Measurements from ENCODE around the gene HINFP.

DNA sequence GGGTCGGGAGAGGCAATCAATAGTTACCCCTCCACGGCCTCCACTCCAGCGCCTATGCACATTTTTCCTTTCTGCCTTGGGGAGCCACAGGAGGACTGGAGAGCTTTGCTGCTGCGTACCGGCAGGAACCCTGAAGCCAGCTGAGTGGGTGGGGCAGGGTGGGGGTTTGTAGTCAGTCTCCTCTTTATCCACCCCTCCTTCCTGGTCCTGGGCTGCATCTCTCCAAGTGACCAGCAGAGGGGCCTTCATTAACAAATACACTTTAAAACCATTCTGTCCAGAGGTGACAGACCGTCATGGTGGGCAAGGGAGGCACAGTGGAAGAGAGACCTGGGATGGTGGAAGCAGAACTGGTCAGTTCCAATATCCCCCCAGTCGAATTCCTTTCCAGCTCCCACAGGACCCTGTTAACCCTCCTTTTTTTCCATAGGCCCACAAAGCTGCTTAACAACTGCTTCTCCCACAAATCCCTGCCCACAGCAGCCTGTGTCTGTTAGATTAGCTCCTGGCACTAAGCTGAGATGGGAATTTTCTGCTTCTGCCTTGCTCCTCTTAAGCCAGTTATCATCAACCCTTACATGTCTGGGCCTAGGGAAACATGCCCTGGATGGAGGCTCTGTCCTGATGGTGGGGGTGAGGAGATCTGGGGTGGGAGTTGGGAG, 23.6 kb downstream of the HINFP start:
- TF ChIP-seq CEBPB (IDR thresholded peaks at IDR 0.05; ENCODE audit: low read depth, low read length) (no peak), POLR2A (IDR thresholded peaks at IDR 0.05; ENCODE audit: low read depth, low read length) (no peak), RAD21 (IDR thresholded peaks at IDR 0.05; ENCODE audit: low read length) (peak; percentile 50), SMC3 (IDR thresholded peaks at IDR 0.05; ENCODE audit: low read depth, low read length) (peak; percentile 62), NFE2L2 (IDR thresholded peaks at IDR 0.05; ENCODE audit: low read depth, low read length) (no peak), MXI1 (IDR thresholded peaks at IDR 0.05; ENCODE audit: borderline replicate concordance, low read depth, low read length) (no peak), MAZ (IDR thresholded peaks at IDR 0.05; ENCODE audit: borderline replicate concordance, low read depth, low read length) (no peak; the same call in 1 of the 2 replicates), RCOR1 (IDR thresholded peaks at IDR 0.05; ENCODE audit: insufficient replicate concordance, low read length) (no peak)
- TF ChIP-seq, protein P1, sequence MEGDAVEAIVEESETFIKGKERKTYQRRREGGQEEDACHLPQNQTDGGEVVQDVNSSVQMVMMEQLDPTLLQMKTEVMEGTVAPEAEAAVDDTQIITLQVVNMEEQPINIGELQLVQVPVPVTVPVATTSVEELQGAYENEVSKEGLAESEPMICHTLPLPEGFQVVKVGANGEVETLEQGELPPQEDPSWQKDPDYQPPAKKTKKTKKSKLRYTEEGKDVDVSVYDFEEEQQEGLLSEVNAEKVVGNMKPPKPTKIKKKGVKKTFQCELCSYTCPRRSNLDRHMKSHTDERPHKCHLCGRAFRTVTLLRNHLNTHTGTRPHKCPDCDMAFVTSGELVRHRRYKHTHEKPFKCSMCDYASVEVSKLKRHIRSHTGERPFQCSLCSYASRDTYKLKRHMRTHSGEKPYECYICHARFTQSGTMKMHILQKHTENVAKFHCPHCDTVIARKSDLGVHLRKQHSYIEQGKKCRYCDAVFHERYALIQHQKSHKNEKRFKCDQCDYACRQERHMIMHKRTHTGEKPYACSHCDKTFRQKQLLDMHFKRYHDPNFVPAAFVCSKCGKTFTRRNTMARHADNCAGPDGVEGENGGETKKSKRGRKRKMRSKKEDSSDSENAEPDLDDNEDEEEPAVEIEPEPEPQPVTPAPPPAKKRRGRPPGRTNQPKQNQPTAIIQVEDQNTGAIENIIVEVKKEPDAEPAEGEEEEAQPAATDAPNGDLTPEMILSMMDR (conservative IDR thresholded peaks at IDR 0.05; ENCODE audit: low read depth, low read length), result peak; percentile 62
- TF ChIP-seq, protein P2, sequence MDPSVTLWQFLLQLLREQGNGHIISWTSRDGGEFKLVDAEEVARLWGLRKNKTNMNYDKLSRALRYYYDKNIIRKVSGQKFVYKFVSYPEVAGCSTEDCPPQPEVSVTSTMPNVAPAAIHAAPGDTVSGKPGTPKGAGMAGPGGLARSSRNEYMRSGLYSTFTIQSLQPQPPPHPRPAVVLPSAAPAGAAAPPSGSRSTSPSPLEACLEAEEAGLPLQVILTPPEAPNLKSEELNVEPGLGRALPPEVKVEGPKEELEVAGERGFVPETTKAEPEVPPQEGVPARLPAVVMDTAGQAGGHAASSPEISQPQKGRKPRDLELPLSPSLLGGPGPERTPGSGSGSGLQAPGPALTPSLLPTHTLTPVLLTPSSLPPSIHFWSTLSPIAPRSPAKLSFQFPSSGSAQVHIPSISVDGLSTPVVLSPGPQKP (IDR thresholded peaks at IDR 0.05; ENCODE audit: borderline replicate concordance, low read depth, low read length), result no peak
- TF ChIP-seq, protein P3, sequence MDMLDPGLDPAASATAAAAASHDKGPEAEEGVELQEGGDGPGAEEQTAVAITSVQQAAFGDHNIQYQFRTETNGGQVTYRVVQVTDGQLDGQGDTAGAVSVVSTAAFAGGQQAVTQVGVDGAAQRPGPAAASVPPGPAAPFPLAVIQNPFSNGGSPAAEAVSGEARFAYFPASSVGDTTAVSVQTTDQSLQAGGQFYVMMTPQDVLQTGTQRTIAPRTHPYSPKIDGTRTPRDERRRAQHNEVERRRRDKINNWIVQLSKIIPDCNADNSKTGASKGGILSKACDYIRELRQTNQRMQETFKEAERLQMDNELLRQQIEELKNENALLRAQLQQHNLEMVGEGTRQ (IDR thresholded peaks at IDR 0.05; ENCODE audit: low read depth, low read length), result no peak

Data from IMR-90 (cell line).